ENCODE measurements around the gene TMEM79. TPM values are rescaled to one million over a fixed set of nuclear protein-coding genes. Genes with fewer than 3 reads are reported as not detected.

Gene TMEM79
- 1.9 TPM in 2 replicates for total RNA-seq

DNA sequence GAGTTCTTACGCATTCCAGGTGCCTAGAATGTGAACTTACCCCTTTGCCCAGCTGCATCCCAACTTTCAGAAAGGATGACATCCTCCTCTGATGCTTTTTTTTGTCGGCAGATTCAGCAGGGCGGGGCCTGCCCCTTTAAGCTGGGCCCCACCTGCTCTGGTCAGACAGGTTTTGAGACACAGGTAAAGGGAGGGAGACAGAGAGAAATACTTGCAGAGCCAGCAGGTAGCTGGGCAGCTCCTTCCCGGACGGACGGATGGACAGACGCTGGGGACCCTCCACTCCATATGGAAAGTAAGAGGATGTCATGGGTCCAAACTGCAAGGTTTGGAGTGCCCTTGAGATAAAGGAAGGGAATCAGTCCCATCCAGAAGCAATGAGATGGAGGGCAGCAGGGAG, at the start of gene TMEM79:
Gene TMEM79 (plus strand): TSS at position 214 of the 400 bp plus-strand sequence. CDS start 902 bp downstream, outside the sequence.
- DNase-seq (ENCODE audit: extremely low read depth, low read depth, low spot score): no peak

GRCh38 chr1:156236164-156236563, 48.0 kb upstream of the TMEM79 start:
- DNase-seq (ENCODE audit: extremely low read depth, low read depth, low spot score): no peak

- no peak for DNase-seq (ENCODE audit: extremely low read depth, low read depth, low spot score)
These were observed 45.9 kb upstream of the TMEM79 start for GRCh38 chr1:156238248-156238647.

DNA sequence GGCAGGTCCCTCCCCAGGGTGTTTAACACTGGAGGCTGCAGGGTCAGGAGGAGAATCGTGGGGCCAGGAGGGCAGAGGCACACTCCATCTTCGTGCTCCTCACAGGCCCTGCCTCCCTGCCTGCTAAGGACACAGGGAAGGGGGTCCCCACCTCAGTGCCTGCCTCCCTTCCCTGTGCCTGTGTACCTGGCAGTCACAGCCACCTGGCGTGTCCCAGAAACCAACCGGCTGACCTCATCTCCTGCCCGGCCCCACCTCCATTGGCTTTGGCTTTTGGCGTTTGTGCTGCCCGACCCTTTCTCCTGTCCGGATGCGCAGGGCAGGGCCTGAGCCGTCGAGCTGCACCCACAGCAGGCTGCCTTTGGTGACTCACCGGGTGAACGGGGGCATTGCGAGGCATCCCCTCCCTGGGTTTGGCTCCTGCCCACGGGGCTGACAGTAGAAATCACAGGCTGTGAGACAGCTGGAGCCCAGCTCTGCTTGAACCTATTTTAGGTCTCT, 42.8 kb upstream of the TMEM79 start:
- no peak for DNase-seq (ENCODE audit: extremely low read depth, low read depth, low spot score)

GRCh38 chr1:156241926-156242325, 42.2 kb upstream of the TMEM79 start, which contains the start of gene BGLAP:
TSS of gene BGLAP (plus strand) at chr1:156242184. CDS start at chr1:156242232, 48 bp downstream.
- no peak for DNase-seq (ENCODE audit: extremely low read depth, low read depth, low spot score)

GRCh38 chr1:156242738-156243137, 41.4 kb upstream of the TMEM79 start:
- DNase-seq (ENCODE audit: extremely low read depth, low read depth, low spot score): no peak

DNA sequence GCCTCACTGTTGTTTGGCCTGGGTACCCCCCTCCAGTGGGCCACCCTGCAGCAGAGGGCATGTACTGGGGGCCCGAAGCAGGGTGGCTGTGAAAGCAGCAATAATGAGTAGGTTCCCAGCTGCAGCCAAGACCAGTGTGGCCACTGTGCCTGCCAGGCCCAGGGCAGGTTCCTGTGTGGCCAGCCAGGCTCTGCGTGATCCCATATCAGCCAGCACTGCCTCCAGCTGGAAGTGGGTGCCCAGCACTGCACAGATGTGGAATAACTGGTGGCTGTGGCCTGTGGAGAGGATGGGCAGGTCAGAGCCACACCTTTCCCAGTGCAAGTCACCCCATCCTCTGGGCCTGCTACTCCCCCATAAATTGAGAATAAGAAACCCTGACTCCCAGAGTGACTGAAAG, 40.0 kb upstream of the TMEM79 start:
- no peak for DNase-seq (ENCODE audit: extremely low read depth, low read depth, low spot score)

DNA sequence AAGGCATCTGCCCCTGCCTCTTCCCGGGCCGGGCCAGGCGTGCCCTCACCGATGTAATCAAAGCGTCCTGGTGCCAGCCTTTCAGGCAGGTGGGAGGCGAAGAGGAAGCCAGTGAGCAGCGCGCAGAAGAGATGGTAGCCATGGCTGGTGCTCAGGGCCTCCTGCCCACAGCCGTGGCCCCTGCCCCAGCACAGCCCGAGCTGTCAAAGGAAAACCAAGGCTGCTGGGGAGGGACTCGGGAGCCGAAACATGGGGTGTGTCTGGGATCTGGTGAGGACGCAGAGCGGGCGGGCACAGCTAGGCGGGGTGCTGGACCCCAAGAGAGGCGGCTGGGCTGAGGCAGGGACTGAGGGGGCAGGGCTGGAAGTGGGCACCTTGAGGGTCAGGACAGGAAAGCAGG, 39.4 kb upstream of the TMEM79 start:
- DNase-seq (ENCODE audit: extremely low read depth, low read depth, low spot score): no peak

DNA sequence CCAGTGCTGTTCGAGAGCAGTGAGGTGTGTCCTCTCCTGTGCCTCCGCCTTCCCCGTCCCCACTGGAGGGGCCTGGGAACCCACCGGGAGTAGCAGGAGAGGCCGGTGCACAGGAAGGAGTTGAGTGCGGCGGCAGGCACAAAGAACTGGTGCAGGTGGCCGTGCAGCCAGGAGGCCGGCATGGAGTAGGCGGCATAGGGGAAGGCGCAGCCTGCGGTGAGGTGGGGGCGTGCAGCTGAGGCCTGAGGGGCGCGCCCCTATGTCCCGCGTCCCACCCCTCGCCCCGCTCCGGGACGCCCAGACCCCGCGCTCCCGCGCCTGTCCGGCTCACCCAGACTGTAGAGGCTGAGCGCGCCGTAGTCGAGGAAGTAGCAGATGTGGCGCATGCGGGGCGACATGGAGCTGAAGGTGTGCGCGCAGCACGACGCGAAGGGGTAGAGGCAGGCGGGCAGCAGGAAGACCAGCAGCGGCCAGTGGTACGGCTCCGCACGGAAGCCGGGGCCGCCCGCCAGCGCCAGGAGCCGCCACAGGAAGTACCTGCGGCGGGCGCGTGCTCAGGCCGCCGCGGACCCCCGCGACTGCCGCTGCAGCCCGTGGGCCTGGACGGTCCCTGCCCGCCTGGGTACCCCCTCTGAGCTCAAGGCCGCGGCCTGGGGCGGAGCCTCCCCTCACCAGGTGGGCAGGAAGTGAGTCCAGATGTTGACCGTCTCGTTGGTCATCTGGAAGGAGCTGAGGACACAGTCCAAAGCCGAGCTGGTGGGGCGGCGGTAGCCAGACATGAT, 38.5 kb upstream of the TMEM79 start:
- no peak for DNase-seq (ENCODE audit: extremely low read depth, low read depth, low spot score)

DNA sequence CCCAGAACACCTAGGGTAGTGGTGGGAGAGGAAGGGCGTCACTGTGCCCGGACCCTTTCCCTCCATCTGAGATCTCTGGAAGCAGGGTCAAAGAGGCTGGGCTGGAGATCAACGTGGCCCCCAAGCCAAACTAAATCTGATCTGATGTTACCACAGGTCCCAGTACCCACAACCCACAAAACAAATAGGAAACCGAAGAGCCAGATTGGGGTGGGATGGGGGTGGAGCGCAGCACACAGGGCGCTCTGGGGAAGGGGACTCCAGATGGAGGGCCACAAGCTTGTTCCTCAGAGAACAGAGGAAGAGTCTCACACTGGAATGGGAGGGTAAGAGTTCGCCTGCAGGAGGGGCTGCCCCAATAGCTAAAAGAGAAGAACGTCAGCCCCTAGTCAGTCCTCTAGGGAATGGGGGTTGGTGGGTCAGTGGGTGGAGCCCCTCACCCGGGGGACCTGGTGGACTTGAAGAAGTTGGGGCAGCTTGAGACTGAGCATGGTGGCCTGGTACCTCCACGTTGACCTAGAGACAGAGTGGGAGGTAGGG, 37.8 kb upstream of the TMEM79 start:
- DNase-seq (ENCODE audit: extremely low read depth, low read depth, low spot score): no peak

DNA sequence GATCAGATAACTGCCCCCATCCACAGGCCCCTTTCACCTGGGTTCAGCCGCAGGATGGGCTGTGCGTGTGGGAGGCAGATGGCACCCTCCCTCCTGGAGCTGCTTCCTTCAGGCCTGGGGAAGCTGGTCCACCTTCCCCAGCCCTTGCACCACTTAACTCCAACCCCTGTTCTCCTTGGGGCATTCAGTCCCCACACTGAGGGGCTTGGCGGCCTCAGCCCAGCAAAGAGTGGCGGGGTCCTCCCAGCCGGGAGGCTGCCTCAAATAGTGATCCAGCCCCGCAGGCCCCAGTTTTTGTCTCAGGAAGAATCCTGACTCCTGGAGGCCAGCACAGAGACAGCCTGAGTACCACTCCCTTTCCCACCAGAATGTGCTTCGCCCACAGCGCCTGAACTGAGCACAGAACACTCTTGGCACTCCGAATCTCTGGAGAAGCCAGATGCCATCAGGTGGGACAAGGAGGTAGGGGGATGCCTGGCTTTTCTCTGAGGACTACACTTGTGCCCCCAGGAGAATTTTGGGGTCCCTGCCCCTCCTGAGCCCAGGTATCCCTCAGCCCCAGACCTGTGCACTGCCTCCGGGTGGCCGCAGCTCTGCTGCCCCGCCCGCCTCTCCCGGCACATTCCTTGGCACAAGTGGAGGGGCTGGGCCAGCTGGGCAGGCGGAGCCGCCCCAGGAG, 37.2 kb upstream of the TMEM79 start:
- DNase-seq (ENCODE audit: extremely low read depth, low read depth, low spot score): no peak

DNA sequence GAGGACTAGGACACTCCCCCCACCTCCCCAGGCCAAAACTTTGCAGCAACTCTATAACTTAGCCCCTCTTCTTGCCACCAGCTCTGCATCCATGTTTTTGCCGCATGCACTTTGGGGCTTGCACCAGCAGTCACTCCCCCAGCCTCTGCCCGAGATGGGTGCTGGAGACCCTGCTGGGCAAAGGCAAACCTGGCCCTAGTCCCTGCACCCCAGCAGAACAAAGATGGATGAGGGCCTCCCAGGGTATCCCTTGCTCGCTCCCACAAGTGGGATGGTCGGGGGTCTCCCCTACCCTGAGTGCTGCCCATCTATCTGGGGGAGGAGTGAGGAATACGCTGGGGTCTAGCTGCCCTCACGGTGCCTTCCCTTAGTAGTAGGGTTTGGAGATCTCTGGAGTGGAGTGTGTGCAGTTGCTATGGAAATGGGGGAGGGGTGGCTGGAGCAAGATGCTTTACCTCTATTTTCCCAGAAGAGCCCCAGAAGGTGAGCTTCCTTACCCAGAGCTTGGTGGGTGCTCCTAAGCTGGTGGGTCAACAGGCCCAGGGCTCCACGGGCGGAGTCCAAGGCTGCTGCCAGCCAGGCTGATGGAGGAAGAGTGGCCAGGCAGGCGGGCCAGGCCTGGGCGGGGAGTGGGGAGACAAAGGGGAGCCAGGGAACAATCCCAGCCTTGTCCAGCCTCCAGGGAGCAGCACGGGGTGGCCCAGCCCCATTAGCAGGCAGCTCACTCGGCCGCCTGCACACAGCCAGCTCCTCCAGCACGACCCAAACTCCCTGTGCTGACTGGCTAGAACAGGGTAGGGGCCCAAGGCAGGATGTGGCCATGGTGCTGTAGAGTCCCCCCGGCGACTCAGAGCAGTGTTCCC, 36.4 kb upstream of the TMEM79 start, which contains the start of gene PAQR6:
Gene PAQR6 (minus strand): TSS at position 597 of the 863 bp plus-strand sequence. CDS start 1,325 bp downstream, outside the sequence.
- DNase-seq (ENCODE audit: extremely low read depth, low read depth, low spot score): no peak

DNA sequence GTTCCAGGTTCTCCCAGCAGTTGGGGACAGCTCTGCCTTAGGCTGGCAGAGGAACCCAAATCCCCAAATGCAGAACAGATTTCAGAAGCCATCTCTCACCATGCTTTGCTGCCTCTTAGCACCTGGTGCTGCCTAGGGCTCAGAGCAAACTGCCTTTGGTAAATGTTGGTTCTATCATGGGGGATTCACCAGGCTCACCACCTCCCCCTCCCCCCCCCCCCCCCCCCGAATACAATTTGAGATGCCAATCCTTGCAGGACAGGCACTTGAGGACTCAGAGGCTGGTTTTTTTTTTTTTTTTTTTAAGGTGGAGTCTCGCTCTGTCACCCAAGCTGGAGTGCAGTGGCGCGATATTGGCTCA, 35.8 kb upstream of the TMEM79 start:
- no peak for DNase-seq (ENCODE audit: extremely low read depth, low read depth, low spot score)

DNA sequence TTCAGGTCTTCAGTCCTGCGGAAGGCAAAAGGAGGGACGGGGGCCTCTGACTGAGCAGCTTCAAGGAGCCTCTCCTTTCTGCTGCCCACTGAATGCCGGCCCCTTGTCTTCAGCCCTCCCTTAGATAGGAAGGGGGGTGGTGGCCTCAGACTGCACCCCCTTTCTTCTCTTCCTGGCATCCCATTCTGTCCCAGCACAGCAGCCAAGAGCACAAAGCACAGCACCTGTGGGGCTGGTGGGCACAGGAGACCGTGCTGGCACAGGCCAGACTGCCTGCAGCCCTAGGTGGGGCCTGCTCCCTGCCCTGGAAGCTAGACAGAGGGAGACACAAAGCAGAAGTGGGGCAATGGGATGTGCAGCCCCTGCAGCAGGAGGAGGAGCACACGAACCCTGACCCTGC, 34.5 kb upstream of the TMEM79 start:
- no peak for DNase-seq (ENCODE audit: extremely low read depth, low read depth, low spot score)

DNA sequence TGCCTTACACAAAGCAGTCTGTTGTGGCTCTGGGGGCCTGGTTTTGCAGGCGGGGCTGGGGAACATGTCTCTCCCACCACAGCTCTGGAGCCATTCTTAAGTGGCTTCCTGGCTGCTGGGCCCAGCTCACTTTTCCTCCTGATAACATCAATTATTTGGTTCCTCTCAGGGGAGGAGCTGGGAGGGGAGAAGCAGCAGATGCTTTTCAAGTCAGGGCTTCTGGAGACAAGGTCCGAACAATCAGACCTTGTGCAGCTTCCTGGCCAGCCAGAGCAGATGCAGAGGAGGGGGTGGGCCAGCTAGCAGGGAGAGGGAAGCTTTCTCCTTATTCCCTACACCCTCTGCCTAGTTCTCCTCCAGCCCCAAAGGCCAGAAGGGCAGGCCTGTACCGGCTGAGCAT, 32.6 kb upstream of the TMEM79 start:
- no peak for DNase-seq (ENCODE audit: extremely low read depth, low read depth, low spot score)

DNA sequence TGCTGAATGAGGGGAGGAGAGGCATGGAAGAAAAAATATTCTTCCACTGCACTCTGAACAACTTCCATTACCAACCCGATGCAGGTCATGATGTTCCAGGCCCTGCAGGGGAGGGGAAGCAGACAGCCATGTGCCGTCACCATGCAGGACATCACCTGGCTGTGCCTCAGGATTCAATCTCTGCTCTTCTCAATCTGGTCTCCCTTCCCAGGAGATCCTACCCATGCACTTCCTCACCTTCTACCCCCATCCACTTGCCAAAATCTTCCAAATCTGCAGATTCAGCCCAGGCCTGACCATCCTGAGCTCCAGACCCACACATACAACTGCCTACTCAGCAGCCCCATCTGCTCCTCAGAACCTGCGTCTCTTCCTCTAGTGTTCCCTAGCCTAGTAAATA, 30.5 kb upstream of the TMEM79 start:
- no peak for DNase-seq (ENCODE audit: extremely low read depth, low read depth, low spot score)

DNA sequence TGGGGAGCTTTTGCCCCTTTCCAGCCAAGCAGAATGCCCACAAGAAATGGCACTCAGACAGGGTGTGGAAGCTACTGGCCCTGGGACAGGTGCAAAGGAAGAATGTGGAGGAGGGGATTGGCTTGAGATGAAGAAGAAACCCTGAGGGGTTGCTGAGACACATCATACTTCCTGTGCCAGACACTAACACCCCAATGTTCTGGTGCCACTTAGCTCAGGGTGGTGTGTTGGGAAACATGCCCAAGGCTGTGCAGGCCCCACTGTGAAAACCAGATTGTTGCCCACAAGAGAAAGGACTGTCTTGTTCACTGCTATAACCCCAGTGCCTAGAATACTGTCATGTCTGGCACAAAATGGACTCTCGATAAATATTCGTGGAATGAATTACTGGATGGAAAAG, 26.4 kb upstream of the TMEM79 start:
- no peak for DNase-seq (ENCODE audit: extremely low read depth, low read depth, low spot score)

DNA sequence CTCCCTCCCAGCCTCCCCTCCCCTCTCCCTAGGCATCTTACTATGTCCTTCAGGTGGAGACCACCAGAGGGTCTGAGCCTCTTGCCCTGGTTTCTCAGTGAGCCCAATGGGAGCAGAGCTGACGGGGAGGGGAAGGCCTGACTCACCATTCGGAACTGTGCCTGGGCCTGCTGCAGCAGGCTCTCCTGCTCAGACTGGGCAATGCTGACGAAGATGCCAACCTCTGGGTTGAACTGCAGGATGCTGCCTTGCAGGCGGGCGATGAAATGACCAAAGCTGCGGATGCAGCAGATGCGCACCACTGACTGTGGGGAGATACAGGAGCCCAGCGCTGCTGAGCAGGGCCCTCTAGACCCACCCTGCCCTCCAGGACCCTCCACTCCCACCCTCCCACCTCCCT, 25.3 kb upstream of the TMEM79 start:
- no peak for DNase-seq (ENCODE audit: extremely low read depth, low read depth, low spot score)

DNA sequence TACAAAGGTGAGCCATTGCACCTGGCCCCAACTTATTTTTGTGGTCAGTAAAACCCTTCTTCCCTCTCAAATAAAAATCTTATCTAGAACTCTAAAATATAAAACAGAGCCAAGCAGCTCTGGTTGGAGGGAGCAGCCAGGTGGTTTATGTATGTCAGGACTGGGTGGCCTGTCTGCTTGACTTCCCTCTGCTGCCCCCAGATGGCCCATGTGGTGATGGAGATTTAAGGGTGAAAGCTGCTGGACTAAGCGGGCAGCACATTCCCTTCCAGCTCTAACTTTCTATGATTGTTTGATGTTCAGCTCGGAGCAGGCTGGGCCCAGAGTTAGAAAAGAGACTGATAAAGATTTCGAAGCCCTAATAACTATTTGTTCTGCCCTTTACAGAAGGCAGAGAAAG, 24.3 kb upstream of the TMEM79 start:
- DNase-seq (ENCODE audit: extremely low read depth, low read depth, low spot score): no peak

DNA sequence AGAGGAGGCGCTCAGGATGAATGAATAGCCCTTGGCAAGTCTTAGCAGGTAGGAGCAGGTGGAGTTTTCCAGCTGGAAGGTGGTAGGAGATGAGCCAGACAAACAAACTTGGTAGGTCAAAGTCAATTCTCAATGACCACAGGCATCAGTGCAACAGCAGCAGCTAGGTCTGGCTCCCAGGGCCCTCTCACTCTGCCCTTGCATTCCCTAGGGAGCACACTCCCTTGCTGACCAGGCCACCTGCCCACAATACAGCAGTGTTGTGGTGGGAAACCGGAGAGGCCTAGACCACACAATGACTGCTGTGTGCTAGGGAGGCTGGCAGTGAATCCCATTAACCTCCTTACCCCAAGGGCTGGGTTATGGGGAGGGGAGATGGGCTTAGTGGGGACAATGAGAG, 23.2 kb upstream of the TMEM79 start:
- no peak for DNase-seq (ENCODE audit: extremely low read depth, low read depth, low spot score)

Measured in glomerular endothelial cell (primary cell).